MM.1S (cell line): Measurements from ENCODE around the gene CD86.

Experiments used
- DNase-seq: peaks from one replicate; pipeline ENCODE4 v3.0.0-alpha.2; 2015
- H2AFZ ChIP-seq: fragments of 300-600 bp; sonication (generic); 2 replicates; pipeline ENCODE4 v1.6.0; 2016; ENCODE audit warnings: antibody characterized with exemption, low read length
- H3F3A ChIP-seq: fragments of 300-600 bp; sonication (generic); 2 replicates; pipeline ENCODE4 v1.6.1; 2016; ENCODE audit warnings: mild to moderate bottlenecking, antibody characterized with exemption, low read length, moderate library complexity, mixed read lengths; ENCODE audit not compliant: insufficient read depth
- H3K27ac ChIP-seq: fragments of 300-600 bp; sonication (generic); 2 replicates; pipeline ENCODE4 v1.5.1; 2016; ENCODE audit warnings: mild to moderate bottlenecking, low read length
- H3K27me3 ChIP-seq: fragments of 300-600 bp; sonication (generic); replicated peaks from 2 replicates; pipeline ENCODE4 v1.6.0; 2016; ENCODE audit warnings: low read length; ENCODE audit not compliant: insufficient read depth
- H3K36me3 ChIP-seq: fragments of 300-600 bp; sonication (generic); replicated peaks from 2 replicates; pipeline ENCODE4 v1.6.1; 2016; ENCODE audit warnings: mild to moderate bottlenecking, low read length, mixed read lengths; ENCODE audit not compliant: insufficient read depth
- H3K4me1 ChIP-seq: fragments of 300-600 bp; sonication (generic); 2 replicates; pipeline ENCODE4 v1.6.1; 2016; ENCODE audit warnings: low read length, mixed read lengths
- H3K4me2 ChIP-seq: fragments of 300-600 bp; sonication (generic); 2 replicates; pipeline ENCODE4 v1.6.0; 2016; ENCODE audit warnings: low read depth, low read length
- H3K4me3 ChIP-seq: fragments of 300-600 bp; sonication (generic); 2 replicates; pipeline ENCODE4 v1.5.1; 2016; ENCODE audit warnings: low read length, mixed read lengths
- H3K79me2 ChIP-seq: fragments of 300-600 bp; sonication (generic); 2 replicates; pipeline ENCODE4 v1.6.1; 2016; ENCODE audit warnings: mixed run types, low read length, mixed read lengths
- H3K9ac ChIP-seq: fragments of 300-600 bp; sonication (generic); 2 replicates; pipeline ENCODE4 v1.6.1; 2016; ENCODE audit warnings: low read length, mixed read lengths
- H3K9me2 ChIP-seq: fragments of 300-600 bp; sonication (generic); replicated peaks from 2 replicates; pipeline ENCODE4 v1.6.1; 2016; ENCODE audit warnings: mild to moderate bottlenecking, low read length, mixed read lengths; ENCODE audit not compliant: insufficient read depth
- H3K9me3 ChIP-seq: fragments of 300-600 bp; sonication (generic); replicated peaks from 2 replicates; pipeline ENCODE4 v1.6.1; 2016; ENCODE audit warnings: mild to moderate bottlenecking, low read length, mixed read lengths; ENCODE audit not compliant: insufficient read depth
- H4K20me1 ChIP-seq: fragments of 300-600 bp; sonication (generic); 2 replicates; pipeline ENCODE4 v1.6.1; 2016; ENCODE audit warnings: mild to moderate bottlenecking, low read length, moderate library complexity, mixed read lengths; ENCODE audit not compliant: insufficient read depth
- CTCF ChIP-seq: fragments of 300-600 bp; sonication (generic); IDR thresholded peaks from 2 replicates; pipeline ENCODE4 v1.5.1; 2016; ENCODE audit warnings: antibody characterized with exemption, low read length, mixed read lengths
- EZH2 ChIP-seq: fragments of 300-600 bp; sonication (generic); optimal IDR thresholded peaks from 2 replicates; pipeline ENCODE3; 2017; ENCODE audit warnings: low read depth, mild to moderate bottlenecking, antibody characterized with exemption, low read length, mixed read lengths
- EZH2phosphoT487 ChIP-seq: fragments of 300-600 bp; sonication (generic); IDR thresholded peaks from 2 replicates; pipeline ENCODE4 v1.6.1; 2018; ENCODE audit warnings: antibody characterized with exemption, low read length

Gene CD86

GRCh38 chr3:122055215-122055614 is at the start of gene CD86:
CD86 (plus strand) TSS chr3:122055362; CDS start chr3:122055490, 128 bp downstream.
- H3K9ac ChIP-seq = no peak within 1 kb of the TSS
- H3K4me1 ChIP-seq = peaks cover 15% of the 10 kb centered on the region
- no peaks in the 10 kb centered on the region for H3K27me3 ChIP-seq
- H3K9me3 ChIP-seq = no peaks in the 10 kb centered on the region; the same call in 1 of the 2 replicates
- H3K36me3 ChIP-seq = no peaks in the 10 kb centered on the region; the same call in 1 of the 2 replicates
- no peak for DNase-seq
- no peaks in the 10 kb centered on the region for H3K9me2 ChIP-seq
- H4K20me1 ChIP-seq = no peaks in the 10 kb centered on the region
- peaks cover 6% of the 10 kb centered on the region; the same call in 1 of the 2 replicates for H3K79me2 ChIP-seq
- H3K4me2 ChIP-seq = no peak within 1 kb of the TSS
- H2AFZ ChIP-seq = no peak within 1 kb of the TSS
- no peaks in the 10 kb centered on the region for H3F3A ChIP-seq
- TF ChIP-seq CTCF (no peak), EZH2 (no peak), EZH2phosphoT487 (no peak)
- H3K27ac ChIP-seq = no peak within 1 kb of the TSS
- no peak within 1 kb of the TSS for H3K4me3 ChIP-seq

- no peaks in the 10 kb centered on the region for H4K20me1 ChIP-seq
- H3K9ac ChIP-seq = no peak overlapping the region
- no peaks in the 10 kb centered on the region for H3K27me3 ChIP-seq
- H3F3A ChIP-seq = peaks cover 21% of the 10 kb centered on the region
- DNase-seq = no peak
- no peaks in the 10 kb centered on the region for H3K36me3 ChIP-seq
- H2AFZ ChIP-seq = no peak overlapping the region
- peaks cover 36% of the 10 kb centered on the region for H3K4me1 ChIP-seq
- H3K4me2 ChIP-seq = no peak overlapping the region
- no peaks in the 10 kb centered on the region for H3K9me2 ChIP-seq
- TF ChIP-seq CTCF = no peak
- TF ChIP-seq EZH2 = no peak
- no peak for TF ChIP-seq EZH2phosphoT487
- H3K4me3 ChIP-seq = no peak overlapping the region
- no peak overlapping the region for H3K27ac ChIP-seq
- H3K9me3 ChIP-seq = no peaks in the 10 kb centered on the region
- H3K79me2 ChIP-seq = no peaks in the 10 kb centered on the region
Observed at GRCh38 chr3:122006267-122006666, 48.9 kb upstream of the CD86 start.

- H3K36me3 ChIP-seq = no peaks in the 10 kb centered on the region
- H3K4me2 ChIP-seq = no peak overlapping the region
- no peak overlapping the region for H2AFZ ChIP-seq
- peaks cover 16% of the 10 kb centered on the region for H3F3A ChIP-seq
- H3K9me3 ChIP-seq = no peaks in the 10 kb centered on the region
- H3K9ac ChIP-seq = no peak overlapping the region
- no peaks in the 10 kb centered on the region for H3K27me3 ChIP-seq
- TF ChIP-seq EZH2phosphoT487 (no peak), EZH2 (no peak), CTCF (no peak)
- H3K4me3 ChIP-seq = no peak overlapping the region
- no peaks in the 10 kb centered on the region for H4K20me1 ChIP-seq
- H3K79me2 ChIP-seq = no peaks in the 10 kb centered on the region
- no peaks in the 10 kb centered on the region for H3K9me2 ChIP-seq
- H3K4me1 ChIP-seq = peaks cover 38% of the 10 kb centered on the region
- H3K27ac ChIP-seq = no peak overlapping the region
- no peak for DNase-seq
Observed at GRCh38 chr3:122008166-122008565, 47.0 kb upstream of the CD86 start.
